HepG2 (cell line): ENCODE data around the gene KNG1. TPM values are rescaled to one million over a fixed set of nuclear protein-coding genes. Genes with fewer than 3 reads are reported as not detected.

ENCODE experiments used
- CBX5 ChIP-seq: sonication (generic); formaldehyde crosslinking; IDR thresholded peaks from 2 replicates; pipeline ENCODE4 v1.4.0; 2020; ENCODE audit warnings: missing genetic modification reagents, borderline replicate concordance
- DZIP1 ChIP-seq: sonication (generic); formaldehyde crosslinking; IDR thresholded peaks from 2 replicates; pipeline ENCODE4 v1.5.0; 2020; ENCODE audit warnings: mild to moderate bottlenecking, missing genetic modification reagents
- FOXC1 ChIP-seq: sonication (generic); formaldehyde crosslinking; IDR thresholded peaks from 2 replicates; pipeline ENCODE4 v1.8.0; 2022; ENCODE audit warnings: mild to moderate bottlenecking, missing genetic modification reagents, borderline replicate concordance
- HDAC2 ChIP-seq: sonication (generic); formaldehyde crosslinking; IDR thresholded peaks from 2 replicates; pipeline ENCODE4 v1.4.0; 2020; ENCODE audit warnings: missing genetic modification reagents
- HES4 ChIP-seq: sonication (generic); formaldehyde crosslinking; IDR thresholded peaks from 2 replicates; pipeline ENCODE4 v1.9.0; 2021; ENCODE audit warnings: mild to moderate bottlenecking, missing genetic modification reagents, borderline replicate concordance
- ISL2 ChIP-seq: sonication (generic); formaldehyde crosslinking; IDR thresholded peaks from 2 replicates; pipeline ENCODE4 v1.5.0; 2020; ENCODE audit warnings: missing genetic modification reagents
- MED1 ChIP-seq: sonication (generic); formaldehyde crosslinking; IDR thresholded peaks from 2 replicates; pipeline ENCODE4 v1.4.0; 2020; ENCODE audit warnings: missing genetic modification reagents
- MEIS1 ChIP-seq: sonication (generic); formaldehyde crosslinking; IDR thresholded peaks from 2 replicates; pipeline ENCODE4 v1.9.0; 2021; ENCODE audit warnings: mild to moderate bottlenecking, missing genetic modification reagents, moderate library complexity, borderline replicate concordance
- NR1H2 ChIP-seq: sonication (generic); formaldehyde crosslinking; IDR thresholded peaks from 2 replicates; pipeline ENCODE4 v1.8.1; 2022; ENCODE audit warnings: low read depth, missing genetic modification reagents, borderline replicate concordance
- NRL ChIP-seq: sonication (generic); formaldehyde crosslinking; IDR thresholded peaks from 2 replicates; pipeline ENCODE4 v1.5.0; 2020; ENCODE audit warnings: missing genetic modification reagents, mild to moderate bottlenecking, moderate library complexity, borderline replicate concordance
- RARG ChIP-seq: sonication (generic); formaldehyde crosslinking; IDR thresholded peaks from 2 replicates; pipeline ENCODE4 v1.4.0; 2020; ENCODE audit warnings: low read depth, mild to moderate bottlenecking, missing genetic modification reagents
- SATB2 ChIP-seq: sonication (generic); formaldehyde crosslinking; IDR thresholded peaks from 2 replicates; pipeline ENCODE4 v1.5.0; 2020; ENCODE audit warnings: missing genetic modification reagents
- SIX1 ChIP-seq: sonication (generic); formaldehyde crosslinking; IDR thresholded peaks from 2 replicates; pipeline ENCODE4 v1.4.0; 2020; ENCODE audit warnings: missing genetic modification reagents, borderline replicate concordance
- U2AF2 ChIP-seq: fragments of 200-400 bp; formaldehyde crosslinking; IDR thresholded peaks from 2 replicates; pipeline ENCODE4 v1.6.1; 2017; ENCODE audit warnings: low read depth, mild to moderate bottlenecking, low read length
- ZC3H13 ChIP-seq: sonication (generic); formaldehyde crosslinking; IDR thresholded peaks from 2 replicates; pipeline ENCODE4 v1.8.1; 2023; ENCODE audit warnings: mild to moderate bottlenecking, missing genetic modification reagents, moderate library complexity
- ZNF121 ChIP-seq: sonication (generic); formaldehyde crosslinking; IDR thresholded peaks from 2 replicates; pipeline ENCODE4 v1.5.0; 2020; ENCODE audit warnings: mild to moderate bottlenecking, missing genetic modification reagents
- ZNF331 ChIP-seq: sonication (generic); formaldehyde crosslinking; IDR thresholded peaks from 2 replicates; pipeline ENCODE4 v1.4.0; 2020; ENCODE audit warnings: missing genetic modification reagents
- ZNF343 ChIP-seq: sonication (generic); formaldehyde crosslinking; IDR thresholded peaks from 2 replicates; pipeline ENCODE4 v1.4.0; 2020; ENCODE audit warnings: mild to moderate bottlenecking, missing genetic modification reagents
- ZNF441 ChIP-seq: sonication (generic); formaldehyde crosslinking; IDR thresholded peaks from 2 replicates; pipeline ENCODE4 v1.7.0; 2021; ENCODE audit warnings: missing genetic modification reagents, borderline replicate concordance
- ZNF496 ChIP-seq: sonication (generic); formaldehyde crosslinking; IDR thresholded peaks from 2 replicates; pipeline ENCODE4 v1.8.1; 2023; ENCODE audit warnings: mild to moderate bottlenecking, moderate library complexity, missing genetic modification reagents; ENCODE audit not compliant: insufficient replicate concordance
- ZNF598 ChIP-seq: sonication (generic); formaldehyde crosslinking; IDR thresholded peaks from 2 replicates; pipeline ENCODE4 v1.5.1; 2020; ENCODE audit warnings: mild to moderate bottlenecking, missing genetic modification reagents, borderline replicate concordance
- ZNF772 ChIP-seq: sonication (generic); formaldehyde crosslinking; IDR thresholded peaks from 2 replicates; pipeline ENCODE4 v1.5.0; 2020; ENCODE audit warnings: mild to moderate bottlenecking, missing genetic modification reagents
- ZNF792 ChIP-seq: IDR thresholded peaks from 2 replicates; pipeline ENCODE4 v1.6.1; 2016
- polyA plus RNA-seq, 8 experiments: library from polyadenylated mRNA; depleted of rRNA in 3 of 8; stranded (reverse) in 7 of 8; unstranded in 1 of 8; fragments of >200 nt; fragmentation: Illumina TruSeq in 4 of 8; extraction: Trizol in 4 of 8; gene quantifications; 2 replicates each; pipeline versions ENCODE4 v1.2.1 to v1.2.3, GENCODE V29; 2011 to 2016; ENCODE audit warnings: low read depth in 4 of 8, missing spikeins in 1 of 8, mixed read lengths in 1 of 8; ENCODE audit not compliant: insufficient read depth in 1 of 8
- total RNA-seq, 5 experiments: library from RNA; depleted of rRNA; stranded (reverse); fragments of >200 nt; fragmentation: Illumina TruSeq; extraction: Trizol; gene quantifications; 2 replicates each; pipeline ENCODE4 v1.2.3, GENCODE V29; 2016; ENCODE audit warnings: low read depth in 1 of 5
- TF ChIP-seq, protein P1 (sequence below), 2 experiments: fragments of 450-650 bp in 1 of 2; sonication (generic) in 1 of 2; formaldehyde crosslinking; IDR thresholded peaks; 2 replicates each; pipeline versions ENCODE4 v1.5.0 to v1.8.0; 2020 to 2022; ENCODE audit warnings: mild to moderate bottlenecking in 1 of 2, missing genetic modification reagents in 1 of 2
- TF ChIP-seq, protein P2 (sequence below): sonication (generic); formaldehyde crosslinking; IDR thresholded peaks from 2 replicates; pipeline ENCODE4 v1.4.0; 2020; ENCODE audit warnings: missing genetic modification reagents, borderline replicate concordance

Gene KNG1
- total and polyA plus RNA-seq, 2 of the 13 experiments (the other 11 are each of a cell fraction or from before 2014, with no cell fraction given) = 6.5 to 7.0 TPM

GRCh38 chr3:186783058-186783730, 66.0 kb downstream of the KNG1 start, which contains the start of gene EIF4A2 (continued):
- TF ChIP-seq ZNF772 (CRISPR knock-in tag) (no peak; the same call in 1 of the 2 replicates), ISL2 (CRISPR knock-in tag) (peak; percentile 74), CBX5 (CRISPR knock-in tag) (peak; percentile 52; the same call in 1 of the 2 replicates), ZNF792 (CRISPR knock-in tag) (peak; percentile 69; the same call in 1 of the 2 replicates), NRL (CRISPR knock-in tag) (peak; percentile 46; the same call in 1 of the 2 replicates), ZC3H13 (CRISPR knock-in tag) (peak; percentile 84), MED1 (peak; percentile 69), NR1H2 (CRISPR knock-in tag) (no peak), ZNF496 (no peak), U2AF2 (peak; percentile 85; the same call in 1 of the 2 replicates), DZIP1 (CRISPR knock-in tag) (no peak), HDAC2 (CRISPR knock-in tag) (no peak; the same call in 1 of the 2 replicates), ZNF121 (no peak), FOXC1 (CRISPR knock-in tag) (no peak; the same call in 1 of the 2 replicates), MEIS1 (CRISPR knock-in tag) (no peak), ZNF343 (CRISPR knock-in tag) (0 out of 2 replicates have a peak, but pooled peaks have one; percentile 53), SIX1 (CRISPR knock-in tag) (peak; percentile 31; the same call in 1 of the 2 replicates), ZNF441 (CRISPR knock-in tag) (peak; percentile 80; the same call in 1 of the 2 replicates), ZNF598 (0 out of 2 replicates have a peak, but pooled peaks have one; percentile 17), ZNF331 (no peak), HES4 (CRISPR knock-in tag) (peak; percentile 52; the same call in 1 of the 2 replicates), SATB2 (CRISPR knock-in tag) (peak; percentile 72), RARG (CRISPR knock-in tag) (0 out of 2 replicates have a peak, but pooled peaks have one; percentile 11)
- TF ChIP-seq, protein P1, sequence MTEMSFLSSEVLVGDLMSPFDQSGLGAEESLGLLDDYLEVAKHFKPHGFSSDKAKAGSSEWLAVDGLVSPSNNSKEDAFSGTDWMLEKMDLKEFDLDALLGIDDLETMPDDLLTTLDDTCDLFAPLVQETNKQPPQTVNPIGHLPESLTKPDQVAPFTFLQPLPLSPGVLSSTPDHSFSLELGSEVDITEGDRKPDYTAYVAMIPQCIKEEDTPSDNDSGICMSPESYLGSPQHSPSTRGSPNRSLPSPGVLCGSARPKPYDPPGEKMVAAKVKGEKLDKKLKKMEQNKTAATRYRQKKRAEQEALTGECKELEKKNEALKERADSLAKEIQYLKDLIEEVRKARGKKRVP (CRISPR knock-in tag; IDR thresholded peaks at IDR 0.05) = peak in 1 of 2 experiments; percentile 71; a peak in 1 of 4 replicates
- TF ChIP-seq, protein P2, sequence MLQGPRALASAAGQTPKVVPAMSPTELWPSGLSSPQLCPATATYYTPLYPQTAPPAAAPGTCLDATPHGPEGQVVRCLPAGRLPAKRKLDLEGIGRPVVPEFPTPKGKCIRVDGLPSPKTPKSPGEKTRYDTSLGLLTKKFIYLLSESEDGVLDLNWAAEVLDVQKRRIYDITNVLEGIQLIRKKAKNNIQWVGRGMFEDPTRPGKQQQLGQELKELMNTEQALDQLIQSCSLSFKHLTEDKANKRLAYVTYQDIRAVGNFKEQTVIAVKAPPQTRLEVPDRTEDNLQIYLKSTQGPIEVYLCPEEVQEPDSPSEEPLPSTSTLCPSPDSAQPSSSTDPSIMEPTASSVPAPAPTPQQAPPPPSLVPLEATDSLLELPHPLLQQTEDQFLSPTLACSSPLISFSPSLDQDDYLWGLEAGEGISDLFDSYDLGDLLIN = peak; percentile 14; the same call in 1 of the 2 replicates
